Lower leg skin (tissue), 3 donors: ENCODE data around the gene FZD8.

Source experiments
- POLR2A ChIP-seq, 2 donors: fragments of 450-650 bp; IDR thresholded peaks; one replicate each; pipeline ENCODE4 v1.6.1; 2016 to 2017; ENCODE audit warnings: antibody characterized with exemption in 2 of 2, mild to moderate bottlenecking in 1 of 2, moderate library complexity in 1 of 2
- TF ChIP-seq, protein P1 (sequence below), 3 donors: fragments of 450-650 bp; IDR thresholded peaks; one replicate each; pipeline ENCODE4 v1.5.1; 2016; ENCODE audit warnings: antibody characterized with exemption in 3 of 3, mild to moderate bottlenecking in 3 of 3, moderate library complexity in 2 of 3

DNA sequence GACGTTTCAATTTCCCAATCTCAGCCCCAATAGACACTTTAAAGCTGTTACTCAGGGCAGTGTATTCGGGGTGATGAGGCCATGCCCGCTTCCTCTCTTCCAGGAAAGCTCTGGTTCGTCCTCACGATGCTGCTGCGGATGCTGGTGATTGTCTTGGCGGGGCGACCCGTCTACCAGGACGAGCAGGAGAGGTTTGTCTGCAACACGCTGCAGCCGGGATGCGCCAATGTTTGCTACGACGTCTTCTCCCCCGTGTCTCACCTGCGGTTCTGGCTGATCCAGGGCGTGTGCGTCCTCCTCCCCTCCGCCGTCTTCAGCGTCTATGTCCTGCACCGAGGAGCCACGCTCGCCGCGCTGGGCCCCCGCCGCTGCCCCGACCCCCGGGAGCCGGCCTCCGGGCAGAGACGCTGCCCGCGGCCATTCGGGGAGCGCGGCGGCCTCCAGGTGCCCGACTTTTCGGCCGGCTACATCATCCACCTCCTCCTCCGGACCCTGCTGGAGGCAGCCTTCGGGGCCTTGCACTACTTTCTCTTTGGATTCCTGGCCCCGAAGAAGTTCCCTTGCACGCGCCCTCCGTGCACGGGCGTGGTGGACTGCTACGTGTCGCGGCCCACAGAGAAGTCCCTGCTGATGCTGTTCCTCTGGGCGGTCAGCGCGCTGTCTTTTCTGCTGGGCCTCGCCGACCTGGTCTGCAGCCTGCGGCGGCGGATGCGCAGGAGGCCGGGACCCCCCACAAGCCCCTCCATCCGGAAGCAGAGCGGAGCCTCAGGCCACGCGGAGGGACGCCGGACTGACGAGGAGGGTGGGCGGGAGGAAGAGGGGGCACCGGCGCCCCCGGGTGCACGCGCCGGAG, 34.4 kb downstream of the FZD8 start:
- TF ChIP-seq, protein P1, sequence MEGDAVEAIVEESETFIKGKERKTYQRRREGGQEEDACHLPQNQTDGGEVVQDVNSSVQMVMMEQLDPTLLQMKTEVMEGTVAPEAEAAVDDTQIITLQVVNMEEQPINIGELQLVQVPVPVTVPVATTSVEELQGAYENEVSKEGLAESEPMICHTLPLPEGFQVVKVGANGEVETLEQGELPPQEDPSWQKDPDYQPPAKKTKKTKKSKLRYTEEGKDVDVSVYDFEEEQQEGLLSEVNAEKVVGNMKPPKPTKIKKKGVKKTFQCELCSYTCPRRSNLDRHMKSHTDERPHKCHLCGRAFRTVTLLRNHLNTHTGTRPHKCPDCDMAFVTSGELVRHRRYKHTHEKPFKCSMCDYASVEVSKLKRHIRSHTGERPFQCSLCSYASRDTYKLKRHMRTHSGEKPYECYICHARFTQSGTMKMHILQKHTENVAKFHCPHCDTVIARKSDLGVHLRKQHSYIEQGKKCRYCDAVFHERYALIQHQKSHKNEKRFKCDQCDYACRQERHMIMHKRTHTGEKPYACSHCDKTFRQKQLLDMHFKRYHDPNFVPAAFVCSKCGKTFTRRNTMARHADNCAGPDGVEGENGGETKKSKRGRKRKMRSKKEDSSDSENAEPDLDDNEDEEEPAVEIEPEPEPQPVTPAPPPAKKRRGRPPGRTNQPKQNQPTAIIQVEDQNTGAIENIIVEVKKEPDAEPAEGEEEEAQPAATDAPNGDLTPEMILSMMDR (IDR thresholded peaks at IDR 0.05): no peak
- no peak for TF ChIP-seq POLR2A (IDR thresholded peaks at IDR 0.05)
